Activated CD4-positive, alpha-beta T cell treated with anti-CD3 and anti-CD28 coated beads, Interleukin-2, amount 10 ng/mL, durations not matched to agents 24 days and 14 days (primary cell): ENCODE measurements around the gene DNAAF3. TPM values are rescaled to one million over a fixed set of nuclear protein-coding genes. Genes with fewer than 3 reads are reported as not detected.

Experiments
- DNase-seq: peaks from one replicate; pipeline ENCODE4 v3.0.0; 2022
- H3K27ac Mint-ChIP-seq: one replicate; pipeline ENCODE4 v1.8.0; 2022; ENCODE audit warnings: mild to moderate bottlenecking, mixed read lengths
- H3K27me3 Mint-ChIP-seq: one replicate; pipeline ENCODE4 v1.8.0; 2022; ENCODE audit warnings: mixed read lengths
- H3K36me3 Mint-ChIP-seq: one replicate; pipeline ENCODE4 v1.8.0; 2022; ENCODE audit warnings: low read depth, mild to moderate bottlenecking, mixed read lengths
- H3K4me1 Mint-ChIP-seq: one replicate; pipeline ENCODE4 v1.8.0; 2021; ENCODE audit warnings: mixed read lengths
- H3K4me3 Mint-ChIP-seq: one replicate; pipeline ENCODE4 v1.8.0; 2022; ENCODE audit warnings: mild to moderate bottlenecking, moderate library complexity, mixed read lengths
- H3K9me3 Mint-ChIP-seq: one replicate; pipeline ENCODE4 v1.8.0; 2021; ENCODE audit warnings: mixed read lengths
- intact Hi-C: fragments of 100-400 bp; cut with micrococcal nuclease; formaldehyde crosslinking; loops from one replicate; pipeline ENCODE4 v1.15.1; 2023
- total RNA-seq: library from RNA; stranded (reverse); gene quantifications from 2 replicates; pipeline ENCODE4 v1.2.3, GENCODE V29; 2022

The DNAAF3 gene
- total RNA-seq, 1 donor from 2014 or later, result not detected

DNA sequence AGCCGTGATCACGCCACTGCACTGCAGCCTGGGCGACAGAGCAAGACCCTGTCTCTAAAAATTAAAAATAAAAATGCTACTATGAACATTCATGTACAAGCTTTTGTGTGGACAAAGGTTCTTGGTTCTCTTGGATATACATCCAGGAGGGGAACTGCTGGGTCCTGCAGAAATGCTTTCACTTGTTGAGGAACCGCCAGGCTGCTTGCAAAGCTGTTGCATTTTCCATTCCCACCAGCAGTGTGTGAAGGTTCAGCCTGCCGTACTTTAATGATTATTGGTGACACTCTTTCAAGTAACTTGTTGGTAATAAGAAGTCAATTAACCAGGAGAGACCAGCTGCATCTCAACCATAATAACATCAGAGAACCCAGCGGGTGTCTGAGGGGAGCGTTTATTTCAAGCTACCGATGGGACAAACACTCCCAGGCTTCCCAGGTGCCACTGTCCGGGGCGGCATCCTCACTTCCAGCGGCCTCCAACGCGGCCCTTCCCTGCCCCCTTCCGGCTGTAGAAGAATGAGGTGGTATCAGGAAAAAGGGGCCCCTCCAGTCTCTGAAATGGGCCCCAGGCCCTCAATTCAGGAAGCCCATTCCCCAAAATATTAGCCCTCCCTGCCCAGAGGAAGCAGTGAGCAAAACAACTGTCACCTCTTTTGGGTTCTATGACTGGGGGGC, 33.8 kb downstream of the DNAAF3 start:
- H3K9me3 Mint-ChIP-seq, result no peaks in the 10 kb centered on the region
- peaks cover 18% of the 10 kb centered on the region for H3K27me3 Mint-ChIP-seq
- no peaks in the 10 kb centered on the region for H3K36me3 Mint-ChIP-seq
- H3K4me1 Mint-ChIP-seq, result no peaks in the 10 kb centered on the region
- intact Hi-C loops, result loop anchor here (10.0 kb wide), 1 partner anchor 248 kb away; no protein-coding TSS in a partner anchor
- no peak for DNase-seq
- no peak overlapping the region for H3K27ac Mint-ChIP-seq
- no peak overlapping the region for H3K4me3 Mint-ChIP-seq

DNA sequence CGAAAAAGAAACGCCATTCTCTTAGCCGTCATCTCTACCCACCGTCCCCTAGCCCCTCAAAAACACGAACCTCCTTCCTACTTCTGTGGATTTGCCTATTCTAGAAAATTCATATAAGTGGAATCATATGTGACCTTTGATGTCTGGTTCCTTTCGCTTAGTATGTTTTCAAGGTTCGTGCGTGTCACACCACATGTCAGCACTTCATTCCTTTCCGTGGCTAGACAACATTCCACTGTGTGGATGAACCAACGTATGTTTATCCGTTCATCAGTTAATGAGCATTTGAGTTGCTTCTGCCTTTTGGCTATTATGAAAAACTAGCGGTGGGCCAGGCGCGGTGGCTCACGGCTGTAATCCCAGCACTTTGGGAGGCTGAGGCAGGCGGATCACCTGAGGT, 35.0 kb downstream of the DNAAF3 start:
- no peak overlapping the region for H3K4me3 Mint-ChIP-seq
- H3K9me3 Mint-ChIP-seq, result no peaks in the 10 kb centered on the region
- no peaks in the 10 kb centered on the region for H3K36me3 Mint-ChIP-seq

DNA sequence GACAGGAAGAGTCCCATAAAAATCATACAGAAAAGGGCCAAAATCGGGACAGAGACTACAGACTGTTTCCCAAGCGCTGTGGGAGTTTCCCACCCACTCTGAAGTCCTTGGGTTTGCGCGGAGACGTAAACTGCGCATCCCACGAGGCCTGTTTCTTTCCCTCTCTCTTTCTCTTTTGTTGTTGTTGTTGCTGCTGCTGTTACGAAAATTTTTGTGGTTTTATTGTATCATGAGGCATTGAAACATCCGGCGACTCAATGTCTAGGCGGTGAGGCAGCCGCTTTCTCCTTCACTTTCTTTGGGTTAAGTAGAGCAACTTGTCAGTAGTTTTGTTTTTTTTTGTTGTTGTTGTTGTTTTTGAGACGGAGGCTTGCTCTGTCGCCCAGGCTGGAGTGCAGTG, 47.4 kb downstream of the DNAAF3 start:
- H3K36me3 Mint-ChIP-seq, result peaks cover 8% of the 10 kb centered on the region
- no peaks in the 10 kb centered on the region for H3K9me3 Mint-ChIP-seq
- peak overlapping the region; percentile 93 for H3K4me3 Mint-ChIP-seq
- H3K27ac Mint-ChIP-seq, result peak overlapping the region; percentile 58
- intact Hi-C loops, result loop anchor here (5.0 kb wide), 2 partner anchors 523 to 657 kb away; partner anchors contain the start of genes LENG9, ZNF580 and ZNF581
- DNase-seq, result peak; percentile 69
- peaks cover 28% of the 10 kb centered on the region for H3K4me1 Mint-ChIP-seq
- peaks cover 21% of the 10 kb centered on the region for H3K27me3 Mint-ChIP-seq

More for the DNA sequence above, 35.0 kb downstream of the DNAAF3 start:
- intact Hi-C loops, result loop anchor here (10.0 kb wide), 1 partner anchor 247 kb away; no protein-coding TSS in a partner anchor
- DNase-seq, result no peak
- Mint-ChIP-seq H3K27me3 (peaks cover 29% of the 10 kb centered on the region), H3K4me1 (no peaks in the 10 kb centered on the region), H3K27ac (no peak overlapping the region)

- peaks cover 16% of the 10 kb centered on the region for H3K27me3 Mint-ChIP-seq
- H3K9me3 Mint-ChIP-seq, result no peaks in the 10 kb centered on the region
- DNase-seq, result peak; percentile 77
- H3K4me3 Mint-ChIP-seq, result peak overlapping the region; percentile 93
- H3K36me3 Mint-ChIP-seq, result peaks cover 8% of the 10 kb centered on the region
- H3K4me1 Mint-ChIP-seq, result peaks cover 28% of the 10 kb centered on the region
- intact Hi-C loops, result loop anchor here (5.0 kb wide), 2 partner anchors 524 to 656 kb away; partner anchors contain the start of genes LENG9, ZNF580 and ZNF581
- peak overlapping the region; percentile 91 for H3K27ac Mint-ChIP-seq
Measured at GRCh38 chr19:55118401-55118991, 47.9 kb downstream of the DNAAF3 start.

- H3K4me3 Mint-ChIP-seq, result peak overlapping the region; percentile 93
- H3K4me1 Mint-ChIP-seq, result peaks cover 28% of the 10 kb centered on the region
- peak overlapping the region; percentile 91 for H3K27ac Mint-ChIP-seq
- DNase-seq, result peak; percentile 99
- intact Hi-C loops, result loop anchor here (1.0 to 5.0 kb wide), 8 partner anchors 37 to 1023 kb away; partner anchors contain the start of genes DNAAF3, FIZ1, KMT5C and LENG9
- peaks cover 10% of the 10 kb centered on the region for H3K27me3 Mint-ChIP-seq
- no peaks in the 10 kb centered on the region for H3K9me3 Mint-ChIP-seq
- peaks cover 8% of the 10 kb centered on the region for H3K36me3 Mint-ChIP-seq
Measured at GRCh38 chr19:55117663-55118391, 48.6 kb downstream of the DNAAF3 start.

GRCh38 chr19:55116859-55117662, 49.4 kb downstream of the DNAAF3 start, which contains the start of gene PPP1R12C:
Gene PPP1R12C (minus strand): TSS chr19:55117637. CDS start chr19:55117543, 94 bp downstream.
- H3K27me3 Mint-ChIP-seq, result peaks cover 9% of the 10 kb centered on the region
- peaks cover 8% of the 10 kb centered on the region for H3K36me3 Mint-ChIP-seq
- H3K27ac Mint-ChIP-seq, result peak within 1 kb of the TSS; percentile 91
- intact Hi-C loops, result loop anchor here (1.0 to 5.0 kb wide), 8 partner anchors 36 to 1024 kb away; partner anchors contain the start of genes DNAAF3, FIZ1, KMT5C and LENG9
- H3K4me1 Mint-ChIP-seq, result peaks cover 28% of the 10 kb centered on the region
- H3K4me3 Mint-ChIP-seq, result peak within 1 kb of the TSS; percentile 94
- DNase-seq, result peak; percentile 73
- no peaks in the 10 kb centered on the region for H3K9me3 Mint-ChIP-seq

- Mint-ChIP-seq H3K36me3 (peaks cover 8% of the 10 kb centered on the region), H3K27ac (peak overlapping the region; percentile 89), H3K27me3 (peaks cover 7% of the 10 kb centered on the region), H3K9me3 (no peaks in the 10 kb centered on the region), H3K4me1 (peaks cover 28% of the 10 kb centered on the region), H3K4me3 (peak overlapping the region; percentile 94)
- intact Hi-C loops, result loop anchor here (2.0 to 5.0 kb wide), 5 partner anchors 36 to 1024 kb away; partner anchors contain the start of genes LENG9, PPP6R1, ZNF444 and ZNF580
- DNase-seq, result peak; percentile 87
Measured at GRCh38 chr19:55116232-55116858, 50.1 kb downstream of the DNAAF3 start.

- Mint-ChIP-seq H3K9me3 (no peaks in the 10 kb centered on the region), H3K27ac (peak overlapping the region; percentile 89), H3K4me1 (peaks cover 28% of the 10 kb centered on the region), H3K4me3 (peak overlapping the region; percentile 94), H3K27me3 (peaks cover 4% of the 10 kb centered on the region), H3K36me3 (peaks cover 11% of the 10 kb centered on the region)
- intact Hi-C loops, result loop anchor here (2.0 to 5.0 kb wide), 5 partner anchors 35 to 1025 kb away; partner anchors contain the start of genes LENG9, PPP6R1, ZNF444 and ZNF580
- DNase-seq, result no peak
Measured at GRCh38 chr19:55115446-55116065, 50.9 kb downstream of the DNAAF3 start.

- no peak for DNase-seq
- intact Hi-C loops, result loop anchor here (5.0 kb wide), 2 partner anchors 528 to 652 kb away; partner anchors contain the start of genes LENG9, ZNF580 and ZNF581
- Mint-ChIP-seq H3K36me3 (peaks cover 14% of the 10 kb centered on the region), H3K4me1 (peaks cover 28% of the 10 kb centered on the region), H3K4me3 (peak overlapping the region; percentile 94), H3K27me3 (no peaks in the 10 kb centered on the region), H3K9me3 (no peaks in the 10 kb centered on the region), H3K27ac (no peak overlapping the region)
Measured at GRCh38 chr19:55114566-55115145, 51.8 kb downstream of the DNAAF3 start.

- intact Hi-C loops, result no loop called here
- Mint-ChIP-seq H3K4me3 (no peak overlapping the region), H3K27me3 (no peaks in the 10 kb centered on the region), H3K27ac (no peak overlapping the region), H3K36me3 (peaks cover 23% of the 10 kb centered on the region), H3K4me1 (peaks cover 22% of the 10 kb centered on the region), H3K9me3 (no peaks in the 10 kb centered on the region)
- no peak for DNase-seq
Measured at GRCh38 chr19:55113570-55114039, 52.8 kb downstream of the DNAAF3 start.

GRCh38 chr19:55112777-55113569, 53.4 kb downstream of the DNAAF3 start:
- no peaks in the 10 kb centered on the region for H3K9me3 Mint-ChIP-seq
- no peaks in the 10 kb centered on the region for H3K27me3 Mint-ChIP-seq
- H3K4me1 Mint-ChIP-seq, result peaks cover 19% of the 10 kb centered on the region
- no peak overlapping the region for H3K27ac Mint-ChIP-seq
- intact Hi-C loops, result no loop called here
- H3K4me3 Mint-ChIP-seq, result no peak overlapping the region
- DNase-seq, result no peak
- peaks cover 26% of the 10 kb centered on the region for H3K36me3 Mint-ChIP-seq
